Activated CD4-positive, CD25-positive, alpha-beta regulatory T cell treated with anti-CD3 and anti-CD28 coated beads, Interleukin-2, amount 50 U/mL, for 24 hours (primary cell): ENCODE results near the gene MOAP1.
"Not testable (repeated sequence)": the region's sequence is repeated elsewhere in the genome, so short reads cannot be mapped to it uniquely, and the experiment has no call there.

Experiments used
- ATAC-seq, 2 donors: fragments of 150-1000 bp; cut with Tn5 transposase; one replicate each; pipeline ENCODE4 v1.10.0; 2021; ENCODE audit warnings: mild to moderate bottlenecking in 1 of 2, moderate library complexity in 1 of 2

MOAP1 gene, protein sequence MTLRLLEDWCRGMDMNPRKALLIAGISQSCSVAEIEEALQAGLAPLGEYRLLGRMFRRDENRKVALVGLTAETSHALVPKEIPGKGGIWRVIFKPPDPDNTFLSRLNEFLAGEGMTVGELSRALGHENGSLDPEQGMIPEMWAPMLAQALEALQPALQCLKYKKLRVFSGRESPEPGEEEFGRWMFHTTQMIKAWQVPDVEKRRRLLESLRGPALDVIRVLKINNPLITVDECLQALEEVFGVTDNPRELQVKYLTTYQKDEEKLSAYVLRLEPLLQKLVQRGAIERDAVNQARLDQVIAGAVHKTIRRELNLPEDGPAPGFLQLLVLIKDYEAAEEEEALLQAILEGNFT

DNA sequence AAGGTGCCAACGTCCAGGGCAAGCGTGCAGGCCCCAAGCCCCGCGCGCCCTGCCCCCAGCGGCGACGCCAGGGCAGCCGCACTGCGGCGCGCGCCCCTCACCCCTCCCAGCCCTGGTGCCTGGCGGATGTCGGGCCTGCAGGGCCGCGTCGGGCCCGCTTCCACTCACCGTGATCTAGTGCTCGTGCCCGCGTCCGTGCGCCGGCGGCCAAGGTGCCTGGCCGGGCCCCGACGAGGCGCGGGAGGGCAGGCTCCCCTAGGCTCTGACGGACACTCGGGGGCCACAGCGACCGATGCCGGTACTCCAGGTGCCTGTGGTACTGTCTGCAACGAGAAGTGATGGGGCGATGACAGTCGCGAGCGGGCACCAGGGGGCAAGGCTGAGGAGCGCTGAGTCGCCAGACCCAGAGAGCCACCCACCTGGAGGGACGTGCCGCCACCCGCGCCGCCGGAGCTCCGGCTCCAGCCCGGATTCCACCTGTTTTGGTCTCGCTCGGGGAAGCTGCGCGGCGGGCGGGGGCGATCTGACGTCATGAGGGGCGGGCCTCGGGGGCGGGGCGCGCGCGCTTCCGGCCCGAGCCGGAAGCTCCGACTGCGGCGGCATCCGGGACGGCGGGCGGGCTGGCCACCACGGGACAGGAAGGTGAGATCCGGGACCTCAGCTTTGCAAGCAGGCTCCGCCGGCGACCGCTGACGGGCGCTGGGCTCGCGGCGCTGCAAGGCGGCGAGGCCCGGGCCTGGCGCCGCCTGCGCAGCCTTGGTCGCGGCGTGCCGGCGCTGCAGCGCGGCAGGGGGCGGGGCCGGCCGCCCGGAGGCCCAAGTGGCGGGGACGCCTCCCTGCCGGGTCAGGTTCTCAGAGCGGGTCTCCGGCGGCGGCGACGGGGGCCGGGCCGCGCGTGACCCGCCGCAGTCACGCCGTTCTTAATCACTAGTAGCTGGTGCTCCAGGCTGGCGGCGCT lies at the start of gene MOAP1, which contains the start of gene LYSET:
Gene MOAP1 (minus strand): TSS at position 507 of the 958 bp plus-strand sequence. CDS start 655 bp downstream, outside the sequence.
Gene LYSET (plus strand): TSS at position 927 of the 958 bp plus-strand sequence. CDS start 89 bp downstream, outside the sequence.
- ATAC-seq = peak; percentile 84 to 86

DNA sequence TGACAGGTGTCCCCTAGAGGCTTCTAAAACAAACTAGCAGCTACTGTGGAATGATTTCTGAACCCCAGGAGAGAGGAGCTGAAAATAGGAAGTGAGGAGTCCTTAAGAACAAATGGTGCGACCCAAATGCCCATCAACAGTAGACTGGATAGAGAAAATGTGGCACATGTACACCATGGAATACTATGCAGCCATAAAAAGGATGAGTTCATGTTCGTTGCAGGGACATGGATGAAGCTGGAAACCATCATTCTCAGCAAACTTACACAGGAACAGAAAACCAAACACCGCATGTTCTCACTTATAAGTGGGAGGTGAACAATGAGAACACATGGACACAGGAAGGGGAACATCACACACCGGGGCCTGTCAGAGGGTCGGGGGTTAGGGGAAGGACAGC lies 48.4 kb upstream of the MOAP1 start:
- not testable (repeated sequence) for ATAC-seq

DNA sequence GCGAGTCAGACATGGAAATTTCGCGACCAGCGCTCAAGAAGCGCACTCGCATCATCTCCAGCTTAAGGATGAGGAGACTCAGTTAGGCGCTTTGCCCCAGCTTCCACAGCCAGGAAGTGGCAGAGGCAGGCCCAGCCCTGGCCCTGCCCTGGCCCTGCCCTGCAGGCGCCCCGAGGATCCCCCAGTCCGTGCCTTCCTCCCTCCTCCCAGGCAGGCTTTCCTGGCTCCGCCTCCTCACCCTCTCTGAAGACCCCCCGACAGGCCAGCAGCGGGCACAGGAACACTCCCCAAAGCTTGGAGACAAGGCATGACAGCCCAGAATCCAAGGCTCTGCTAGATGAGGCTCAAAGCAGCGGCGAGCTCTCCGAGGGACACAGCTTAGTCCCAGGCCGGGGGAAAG lies 47.5 kb upstream of the MOAP1 start:
- ATAC-seq = no peak

DNA sequence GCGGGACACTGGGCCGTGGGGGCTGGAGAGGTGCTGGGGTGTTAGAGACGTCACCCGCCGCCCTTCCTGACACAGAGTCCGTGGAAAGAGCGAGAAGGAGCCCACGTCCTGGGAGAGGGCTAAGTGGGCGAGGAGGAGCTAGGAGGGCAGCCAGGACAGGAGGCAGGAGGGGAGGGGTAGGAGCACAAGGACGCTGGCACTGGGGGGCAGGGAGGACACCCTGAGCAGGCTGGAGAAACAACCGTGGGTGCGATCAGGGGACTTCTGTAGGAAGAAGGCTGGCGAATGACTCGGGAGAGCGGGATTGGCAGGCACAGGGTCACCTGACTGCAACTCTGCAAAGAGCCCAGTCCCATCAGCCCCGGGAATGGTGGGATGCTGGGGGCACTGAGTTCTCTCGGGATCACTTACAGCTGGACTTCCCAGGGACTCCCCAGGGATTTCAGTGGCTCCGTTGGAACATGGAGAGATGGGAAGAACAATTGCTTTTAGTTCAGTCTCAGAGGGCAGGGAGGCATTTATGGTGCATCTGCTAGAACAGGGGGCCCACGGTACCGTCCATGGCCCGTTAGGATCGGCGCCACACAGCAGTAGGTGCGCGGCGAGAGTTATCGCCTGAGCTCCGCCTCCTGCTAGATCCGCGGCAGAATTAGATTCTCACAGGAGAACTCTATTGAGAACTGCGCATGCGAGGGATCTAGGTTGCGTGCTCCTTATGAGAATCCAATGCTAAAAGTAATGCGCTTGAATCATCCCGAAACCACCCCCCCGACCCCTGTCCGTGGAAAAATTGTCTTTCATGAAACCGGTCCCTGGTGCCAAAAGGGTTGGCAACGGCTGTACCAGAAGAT lies 46.7 kb upstream of the MOAP1 start:
- peak in 1 of 2 donors; percentile 7 for ATAC-seq

DNA sequence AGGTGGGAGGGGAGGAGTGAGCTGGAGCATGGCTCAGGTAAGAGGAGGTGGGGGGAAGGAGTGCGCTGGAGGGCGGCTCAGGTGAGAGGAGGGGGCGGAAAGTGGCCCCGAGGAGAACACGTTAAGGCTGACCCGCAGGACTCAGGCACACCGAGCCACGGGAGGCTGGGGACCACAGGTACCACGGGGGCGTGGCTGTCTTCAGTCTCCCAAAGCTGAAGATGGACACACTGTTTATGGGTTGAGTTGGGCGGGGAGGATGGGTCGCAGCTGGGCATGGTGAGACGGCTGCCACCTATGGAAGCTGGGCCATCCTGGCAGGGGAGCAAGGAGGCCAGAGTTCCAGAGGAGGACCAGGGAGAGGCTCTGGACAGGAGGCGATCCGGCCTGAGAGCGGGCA lies 45.8 kb upstream of the MOAP1 start:
- no peak for ATAC-seq

DNA sequence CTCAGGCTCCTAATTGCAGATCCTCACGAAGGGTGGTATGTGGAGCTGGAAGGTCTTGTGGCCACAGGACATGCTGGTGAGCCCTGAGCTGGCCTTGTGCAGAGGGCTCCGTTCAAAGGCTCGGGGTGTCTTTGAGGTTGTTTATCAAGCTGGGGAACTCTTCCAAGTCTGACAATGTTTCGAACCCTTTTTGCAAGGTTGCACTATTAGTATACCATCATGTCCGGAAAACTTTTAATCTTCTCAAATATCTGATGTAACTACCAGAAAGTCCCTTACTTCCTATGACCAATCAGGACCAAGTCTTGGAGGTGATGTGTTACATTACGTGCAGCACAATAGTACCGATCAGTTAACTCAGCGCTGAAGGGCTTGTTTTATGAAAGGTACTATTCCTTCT lies 43.9 kb upstream of the MOAP1 start:
- ATAC-seq = no peak

DNA sequence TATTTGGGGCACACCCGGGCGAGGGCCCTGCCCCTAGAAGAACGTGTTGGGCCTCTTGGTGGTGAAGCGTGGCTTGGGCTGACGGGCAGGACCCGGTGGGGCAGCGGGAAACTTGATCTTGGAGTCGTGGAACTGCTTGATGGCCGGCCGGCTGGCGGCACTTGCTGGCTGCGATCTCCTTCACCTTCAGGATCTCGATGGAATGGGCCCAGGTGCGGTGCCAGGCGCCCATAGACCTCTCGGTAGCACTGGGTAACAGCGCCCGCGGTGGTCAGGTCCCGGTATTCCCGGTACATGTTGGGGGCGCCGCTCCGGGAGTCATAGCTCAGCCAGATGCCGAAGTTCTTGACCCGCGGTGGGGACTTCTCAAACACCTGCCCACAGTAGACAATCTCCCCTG lies 38.9 kb upstream of the MOAP1 start:
- ATAC-seq = no peak

DNA sequence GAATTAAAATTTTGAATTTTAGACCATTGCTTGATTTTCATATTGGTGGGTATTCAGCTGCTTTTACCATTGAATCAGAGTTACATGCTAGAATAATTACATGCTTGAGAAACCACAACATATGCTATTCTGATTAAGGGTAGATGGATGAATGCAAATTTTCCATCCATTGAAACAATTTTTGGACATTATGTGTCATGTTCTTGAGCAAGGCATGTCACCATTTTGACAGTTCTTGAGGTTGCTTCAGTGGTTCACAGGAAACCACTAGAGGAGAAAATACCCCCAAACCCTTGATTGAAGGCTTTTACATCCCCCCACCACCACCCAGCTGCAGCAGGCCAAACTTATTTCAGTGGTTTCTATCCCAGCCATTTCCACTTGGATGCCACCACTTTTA lies 35.8 kb upstream of the MOAP1 start:
- no peak for ATAC-seq

DNA sequence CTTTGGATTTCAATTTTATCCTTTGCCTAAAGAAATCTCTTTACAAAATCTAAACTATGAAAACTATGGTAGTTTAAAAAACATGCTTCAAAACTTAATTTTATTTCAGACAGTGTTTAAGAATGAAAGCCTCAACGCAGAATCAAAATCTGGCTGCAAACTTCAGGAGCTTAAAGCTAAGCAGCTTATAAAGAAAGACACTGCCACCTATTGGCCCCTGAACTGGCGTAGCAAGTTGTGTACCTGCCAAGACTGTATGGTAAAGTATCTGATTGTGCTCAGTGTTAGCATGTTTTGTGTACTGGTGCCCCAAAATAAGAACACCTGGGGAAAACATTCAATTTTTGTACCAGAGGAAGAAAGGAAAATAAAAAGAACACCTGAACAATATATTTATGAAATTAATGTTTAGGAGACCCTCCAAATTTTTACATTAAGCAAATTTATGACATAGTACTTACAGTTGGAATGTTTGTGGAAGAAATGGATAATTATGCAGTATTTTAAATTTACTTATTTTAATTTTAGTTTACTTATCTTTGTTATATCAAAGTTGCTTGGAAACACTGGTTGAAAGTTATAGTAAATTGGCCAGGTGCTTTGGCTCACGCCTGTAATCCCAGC lies 34.5 kb upstream of the MOAP1 start:
- ATAC-seq = peak in 1 of 2 donors; percentile 84

DNA sequence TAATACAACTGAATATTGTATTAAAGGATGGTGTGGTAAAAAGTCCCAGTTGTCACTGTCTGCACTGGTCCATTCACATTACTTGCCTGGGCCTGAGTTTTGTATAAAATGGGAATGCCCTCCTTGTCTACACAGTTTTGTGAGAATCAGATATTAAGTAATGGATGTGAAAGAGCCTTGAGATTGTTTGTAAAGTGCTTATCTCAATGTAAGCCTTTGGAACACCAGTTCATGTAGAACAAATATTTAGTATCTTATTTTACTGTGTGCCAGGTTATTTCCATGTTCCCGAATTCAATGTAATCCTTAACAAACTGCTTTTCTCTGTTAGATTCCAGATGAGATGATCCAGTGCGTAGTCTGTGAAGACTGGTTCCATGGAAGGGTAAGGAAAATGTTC lies 29.9 kb upstream of the MOAP1 start:
- no peak for ATAC-seq

DNA sequence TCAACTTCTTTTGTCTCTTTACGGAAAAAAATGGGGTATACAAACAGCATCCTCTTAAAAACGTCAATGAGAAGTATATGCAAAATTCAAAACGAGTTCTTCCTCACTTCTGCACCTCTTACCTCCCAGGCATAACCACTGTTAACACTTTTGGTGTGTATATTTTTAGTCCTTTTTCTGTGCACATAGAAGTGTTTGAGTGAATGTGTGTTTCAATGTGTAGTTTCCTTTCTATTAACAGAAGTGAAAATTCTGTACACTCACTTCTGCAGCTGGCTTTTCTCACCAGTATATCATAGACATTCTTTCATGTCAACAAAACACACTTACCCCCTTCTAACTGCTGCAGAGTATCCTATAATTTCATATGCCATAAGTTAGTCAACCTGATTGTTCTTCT lies 27.7 kb upstream of the MOAP1 start:
- no peak for ATAC-seq

DNA sequence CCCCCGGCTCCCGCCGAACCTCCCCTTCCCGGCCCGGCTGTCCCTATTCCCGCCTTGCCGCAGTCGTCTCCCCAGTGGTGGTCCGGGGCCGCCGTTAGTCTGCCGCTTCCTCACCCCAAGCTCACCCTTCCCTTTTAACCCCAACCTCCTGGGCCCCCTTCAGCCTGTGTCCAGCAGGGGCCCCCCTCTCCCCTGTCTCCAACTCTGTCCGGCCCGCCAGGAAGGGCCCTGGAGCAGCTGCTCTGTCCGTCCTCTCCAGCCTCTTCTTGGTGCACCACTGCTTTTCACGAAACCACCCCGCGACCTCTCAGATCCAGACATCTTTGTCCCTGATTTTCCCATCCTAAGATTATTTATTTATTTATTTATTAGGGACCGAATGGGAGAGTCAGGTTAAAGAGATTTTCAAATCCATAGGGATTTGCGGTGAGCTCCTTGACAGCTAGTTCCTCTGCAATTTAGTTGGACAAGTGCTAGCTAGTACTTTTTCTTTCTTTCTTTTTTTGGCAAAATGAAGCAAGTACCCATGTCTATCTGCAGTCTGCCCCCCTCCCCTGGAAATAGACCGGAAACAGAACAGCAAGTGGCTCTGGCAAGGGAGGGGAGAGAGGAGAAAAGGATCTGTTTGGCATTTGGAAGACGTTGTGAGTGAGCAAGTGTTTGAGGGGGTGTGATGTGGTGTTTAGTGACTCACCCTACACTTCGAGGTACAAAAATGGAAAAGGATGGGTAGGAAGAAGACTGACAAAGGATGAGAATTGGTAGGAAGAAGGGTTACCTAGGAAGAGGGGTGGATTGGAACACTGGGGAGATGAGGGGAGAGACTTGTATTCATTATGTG lies 23.0 kb upstream of the MOAP1 start:
- peak; percentile 21 to 29 for ATAC-seq

DNA sequence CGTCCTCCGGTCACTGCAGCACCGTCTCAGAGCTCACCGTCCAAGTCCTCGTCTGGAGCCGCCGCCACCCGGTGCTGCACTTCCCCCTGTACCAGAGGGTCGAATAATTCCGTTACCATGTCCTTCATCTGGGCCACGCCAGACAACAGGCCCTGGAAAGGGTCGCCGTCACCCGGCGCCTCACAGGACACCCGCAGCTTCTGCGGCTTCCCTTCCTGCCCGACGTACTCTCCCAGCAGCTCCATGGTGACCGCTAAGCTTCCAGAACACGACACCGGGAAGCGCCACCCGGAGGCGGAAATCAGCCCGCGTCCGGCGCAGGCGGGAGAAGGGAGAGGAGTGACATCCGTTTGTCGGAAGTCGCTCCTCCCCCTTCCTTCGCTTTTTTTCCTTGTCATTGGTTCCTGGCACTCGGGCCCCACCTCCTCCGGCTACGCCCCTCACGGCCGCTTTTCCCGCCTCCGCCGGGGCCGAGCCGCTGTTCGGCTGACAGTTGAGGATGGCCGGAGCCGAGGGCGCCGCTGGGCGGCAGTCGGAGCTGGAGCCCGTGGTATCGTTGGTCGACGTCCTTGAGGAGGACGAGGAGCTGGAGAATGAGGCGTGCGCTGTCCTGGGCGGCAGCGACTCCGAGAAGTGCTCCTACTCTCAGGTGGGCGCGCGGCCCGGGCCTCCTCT lies 22.2 kb upstream of the MOAP1 start, which contains the start of the genes GON7 and UBR7:
Gene GON7 (minus strand): TSS at position 273 of the 675 bp plus-strand sequence. CDS start 28 bp downstream, at position 245.
Gene UBR7 (plus strand): TSS at position 464 of the 675 bp plus-strand sequence. CDS start 36 bp downstream, at position 500.
- peak; percentile 94 to 96 for ATAC-seq

DNA sequence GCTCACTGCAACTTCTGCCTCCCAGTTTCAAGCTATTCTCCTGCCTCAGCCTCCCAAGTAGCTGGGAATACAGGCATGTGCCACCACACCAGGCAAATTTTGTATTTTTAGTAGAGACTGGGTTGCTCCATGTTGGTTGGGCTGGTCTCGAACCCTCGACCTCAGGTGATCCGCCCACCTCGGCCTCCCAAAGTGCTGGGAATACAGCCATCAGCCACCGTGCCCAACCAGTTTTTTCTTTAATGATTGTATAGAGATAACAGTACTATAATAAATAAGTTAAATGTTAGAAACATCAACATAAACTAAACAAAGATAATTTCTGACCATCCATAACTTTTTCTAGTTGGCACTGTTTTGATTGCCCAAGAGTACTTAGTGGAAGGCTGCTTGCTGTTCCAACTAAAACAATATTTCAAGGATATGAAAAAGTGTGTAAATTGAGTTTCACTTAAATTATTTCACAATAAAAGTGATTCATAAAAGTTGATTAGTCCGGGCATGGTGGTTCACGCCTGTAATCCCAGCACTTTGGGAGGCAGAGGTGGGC lies 16.5 kb upstream of the MOAP1 start:
- no peak for ATAC-seq

DNA sequence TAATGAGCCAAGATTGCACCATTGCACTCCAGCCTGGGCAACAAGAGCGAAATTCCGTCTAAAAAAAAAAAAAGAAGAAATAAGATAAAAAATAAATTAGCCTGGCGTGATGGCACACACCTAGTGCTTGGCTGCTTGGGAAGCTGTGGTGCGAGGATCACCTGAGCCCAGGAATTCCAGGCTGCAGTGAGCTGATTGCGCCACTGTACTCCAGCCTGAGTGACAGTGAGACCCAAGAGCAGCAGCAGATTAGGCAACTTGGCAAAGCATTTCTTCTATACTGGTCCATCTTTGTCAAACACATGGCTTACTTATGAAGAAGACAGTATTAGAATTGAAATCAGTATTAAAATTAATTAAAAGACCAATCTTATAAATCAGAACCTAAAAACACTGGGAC lies 15.9 kb upstream of the MOAP1 start:
- no peak for ATAC-seq

DNA sequence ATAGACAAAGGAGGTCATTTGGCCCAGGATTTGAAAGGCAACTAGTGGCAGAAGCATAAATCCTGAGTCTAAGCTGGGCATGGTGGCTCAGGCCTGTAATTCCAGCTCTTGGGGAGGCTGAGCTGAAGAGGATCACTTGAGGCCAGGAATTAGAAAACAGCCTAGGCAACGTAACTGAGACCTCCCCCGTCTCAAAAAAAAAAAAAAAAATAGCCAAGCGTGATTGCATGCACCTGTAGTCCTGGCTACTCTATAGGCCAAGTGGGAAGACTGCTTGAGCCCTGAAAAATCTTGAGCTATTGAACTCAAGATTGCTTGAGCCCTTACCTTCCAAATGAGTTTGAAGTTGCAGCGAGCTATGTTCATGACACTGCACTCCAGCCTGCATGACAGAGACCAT lies 14.3 kb upstream of the MOAP1 start:
- ATAC-seq = no peak

DNA sequence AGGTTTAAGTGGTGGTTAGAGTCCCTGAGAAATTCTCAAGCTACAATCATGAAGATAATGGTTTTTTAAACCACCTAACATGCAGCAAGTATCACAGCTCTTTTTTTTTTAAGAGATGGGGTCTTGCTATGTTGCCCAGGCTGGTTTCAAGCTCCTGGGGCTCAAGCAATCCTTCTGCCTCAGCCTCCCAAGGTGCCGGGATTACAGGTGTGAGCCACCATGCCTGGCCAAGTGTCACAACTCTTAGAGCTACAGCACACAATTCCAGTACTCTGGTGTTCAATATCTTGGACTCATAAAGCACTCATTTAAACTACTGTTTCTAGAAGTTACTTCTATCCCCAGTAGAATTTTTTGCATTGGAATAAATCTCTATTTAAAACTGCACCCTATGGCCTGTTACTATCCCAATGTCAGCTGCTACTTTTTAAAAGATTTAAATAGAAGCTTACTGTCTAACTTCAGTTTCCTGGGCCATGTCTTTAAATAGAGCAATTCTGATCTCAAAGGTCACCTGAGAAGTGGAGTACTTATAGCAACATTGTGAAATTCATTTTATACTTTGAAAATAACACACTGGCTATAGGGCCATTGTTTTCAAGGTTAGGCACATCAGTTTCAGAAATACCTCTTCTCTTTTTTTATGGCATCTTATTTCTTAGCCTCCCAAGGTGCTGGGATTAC lies 10.8 kb upstream of the MOAP1 start:
- no peak for ATAC-seq

DNA sequence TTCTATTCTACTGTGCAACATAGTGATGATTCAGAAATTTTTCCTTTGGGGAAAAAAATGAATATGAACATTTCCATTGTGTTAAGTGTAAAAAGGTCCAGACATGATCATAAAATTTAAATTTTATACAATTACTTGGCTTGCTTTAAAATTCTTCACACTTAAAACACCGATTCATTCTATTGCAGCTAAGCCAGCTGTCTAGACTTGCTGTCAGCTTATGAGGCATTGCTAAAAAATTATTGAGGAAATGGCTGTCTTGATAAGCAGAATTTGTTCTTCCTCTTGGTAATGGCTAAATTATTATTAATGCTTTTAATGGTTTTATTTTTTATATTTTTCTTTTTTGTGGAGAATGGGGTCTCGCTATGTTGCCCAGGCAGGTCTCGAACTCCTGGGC lies 2.3 kb upstream of the MOAP1 start:
- ATAC-seq = no peak

DNA sequence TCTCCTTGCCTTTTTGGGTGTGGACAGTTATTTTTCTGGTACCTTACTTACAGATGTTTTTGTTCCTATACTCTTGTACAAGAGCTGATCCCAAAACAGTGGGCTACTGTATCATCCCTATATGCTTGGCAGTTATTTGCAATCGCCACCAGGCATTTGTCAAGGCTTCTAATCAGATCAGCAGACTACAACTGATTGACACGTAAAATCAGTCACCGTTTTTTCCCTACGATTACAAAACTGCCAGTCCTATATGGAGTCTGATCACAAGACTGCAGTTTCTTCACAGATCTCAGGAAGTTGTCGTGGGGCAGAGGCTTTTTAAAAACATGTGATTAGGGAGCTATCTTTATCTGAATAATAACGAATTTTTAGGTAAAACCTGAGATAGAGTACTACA lies 1.8 kb upstream of the MOAP1 start:
- ATAC-seq = no peak
